Kidney (tissue), 14 donors: Measurements from ENCODE around the gene DLG2. TPM values are rescaled to one million over a fixed set of nuclear protein-coding genes. Genes with fewer than 3 reads are reported as not detected.

Source experiments
- DNase-seq, 5 donors: peaks; one replicate each; pipeline ENCODE4 v3.0.0-alpha.2; 2013 to 2020
- FAIRE-seq: peaks from 2 replicates; lab custom pipeline; 2012; peaks lifted over from hg19 to GRCh38; lab: Jason Lieb, UNC
- H3K27ac ChIP-seq, 2 donors: one replicate each; pipeline ENCODE4 v1.7.0; 2013; ENCODE audit warnings: low read depth in 2 of 2, low read length in 2 of 2, inconsistent platforms in 1 of 2
- H3K27me3 ChIP-seq: one replicate; pipeline ENCODE4 v1.7.1; 2013; ENCODE audit warnings: low read length, inconsistent platforms; ENCODE audit not compliant: control insufficient read depth, insufficient read depth
- H3K36me3 ChIP-seq, 3 donors: one replicate each; pipeline versions ENCODE4 v1.7.0 to v1.7.1; 2013; ENCODE audit warnings: low read length in 3 of 3, control low read depth in 1 of 3, inconsistent platforms in 1 of 3; ENCODE audit not compliant: insufficient read depth in 3 of 3, control insufficient read depth in 2 of 3
- H3K4me1 ChIP-seq, 3 donors: one replicate each; pipeline versions ENCODE4 v1.7.0 to v1.7.1; 2013; ENCODE audit warnings: low read length in 3 of 3, inconsistent platforms in 1 of 3, low read depth in 1 of 3; ENCODE audit not compliant: control insufficient read depth in 2 of 3, insufficient read depth in 2 of 3
- H3K4me3 ChIP-seq, 3 donors: one replicate each; pipeline versions ENCODE4 v1.7.0 to v1.8.1; 2013; ENCODE audit warnings: low read length in 3 of 3, control low read depth in 1 of 3, inconsistent platforms in 1 of 3
- H3K9ac ChIP-seq, 3 donors: one replicate each; pipeline versions ENCODE4 v1.7.0 to v1.7.1; 2013; ENCODE audit warnings: low read length in 3 of 3, control low read depth in 1 of 3, inconsistent platforms in 1 of 3
- H3K9me3 ChIP-seq, 3 donors: one replicate each; pipeline versions ENCODE4 v1.7.0 to v1.7.1; 2013; ENCODE audit warnings: low read length in 3 of 3, control low read depth in 1 of 3, inconsistent platforms in 1 of 3; ENCODE audit not compliant: control insufficient read depth in 2 of 3, insufficient read depth in 1 of 3
- intact Hi-C: fragments of 100-400 bp; cut with DNase I; formaldehyde crosslinking; loops from one replicate; pipeline ENCODE4 v1.11.1; 2022
- polyA plus RNA-seq: library from polyadenylated mRNA; stranded (reverse); fragments of 350-450 nt; fragmentation: Illumina TruSeq; extraction: RNeasy Lipid Tissue Mini Kit (QIAGEN cat#74804); gene quantifications from one replicate; pipeline ENCODE4 v1.2.3, GENCODE V29; 2014; ENCODE audit warnings: low read depth, low replicate concordance; ENCODE audit not compliant: insufficient read depth
- total RNA-seq: library from RNA; stranded (reverse); fragmentation: NEBNext Ultra II Directional; extraction: Animal tissue kit (Norgen Biotek cat#: 25700); gene quantifications from one replicate; pipeline ENCODE4 v1.2.1, GENCODE V29; 2021
- TF ChIP-seq, protein P1 (sequence below): IDR thresholded peaks from 3 replicates; pipeline ENCODE4 v1.5.1; 2012; ENCODE audit warnings: mild to moderate bottlenecking, moderate library complexity, borderline replicate concordance; ENCODE audit not compliant: insufficient read depth; ENCODE audit errors: extremely low read depth
- donor health status: control.
- donor health status: control.
- donor health status: control.
- donor health status: control.
- donor health status: control.
- donor health status: DM: yes; HTN: yes; CAD: no.
- donor health status: Normal renal cell carcinoma (clear cell type).

The DLG2 gene
- total and polyA plus RNA-seq, 2 donors from 2014 or later = 2.9 to 7.2 TPM

DNA sequence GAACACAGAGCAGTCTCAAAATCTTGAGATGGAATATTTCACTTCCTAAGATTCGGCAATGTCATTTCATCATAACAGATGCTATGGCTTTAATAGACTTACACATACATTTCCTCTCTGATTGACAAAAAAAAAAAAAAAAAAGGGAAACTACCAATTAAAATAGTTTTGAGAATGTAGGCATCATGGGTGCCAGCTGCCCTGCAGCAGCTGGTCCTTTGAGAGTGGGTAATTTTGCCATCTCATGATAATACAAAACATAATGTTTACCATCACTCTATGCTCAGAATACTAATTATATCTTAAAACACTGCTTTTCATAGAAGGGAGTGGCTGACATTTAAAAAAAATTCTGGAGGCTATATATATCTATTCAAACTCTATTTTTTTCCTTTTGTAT lies 1565.4 kb downstream of the DLG2 start:
- no peak for FAIRE-seq
- Histone ChIP-seq H3K9ac (no peak overlapping the region), H3K4me3 (no peak overlapping the region), H3K9me3 (no peaks in the 10 kb centered on the region), H3K36me3 (no peaks in the 10 kb centered on the region), H3K27me3 (no peaks in the 10 kb centered on the region), H3K4me1 (no peaks in the 10 kb centered on the region), H3K27ac (no peak overlapping the region)
- intact Hi-C loops = no loop called here
- TF ChIP-seq, protein P1, sequence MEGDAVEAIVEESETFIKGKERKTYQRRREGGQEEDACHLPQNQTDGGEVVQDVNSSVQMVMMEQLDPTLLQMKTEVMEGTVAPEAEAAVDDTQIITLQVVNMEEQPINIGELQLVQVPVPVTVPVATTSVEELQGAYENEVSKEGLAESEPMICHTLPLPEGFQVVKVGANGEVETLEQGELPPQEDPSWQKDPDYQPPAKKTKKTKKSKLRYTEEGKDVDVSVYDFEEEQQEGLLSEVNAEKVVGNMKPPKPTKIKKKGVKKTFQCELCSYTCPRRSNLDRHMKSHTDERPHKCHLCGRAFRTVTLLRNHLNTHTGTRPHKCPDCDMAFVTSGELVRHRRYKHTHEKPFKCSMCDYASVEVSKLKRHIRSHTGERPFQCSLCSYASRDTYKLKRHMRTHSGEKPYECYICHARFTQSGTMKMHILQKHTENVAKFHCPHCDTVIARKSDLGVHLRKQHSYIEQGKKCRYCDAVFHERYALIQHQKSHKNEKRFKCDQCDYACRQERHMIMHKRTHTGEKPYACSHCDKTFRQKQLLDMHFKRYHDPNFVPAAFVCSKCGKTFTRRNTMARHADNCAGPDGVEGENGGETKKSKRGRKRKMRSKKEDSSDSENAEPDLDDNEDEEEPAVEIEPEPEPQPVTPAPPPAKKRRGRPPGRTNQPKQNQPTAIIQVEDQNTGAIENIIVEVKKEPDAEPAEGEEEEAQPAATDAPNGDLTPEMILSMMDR = no peak
- no peak for DNase-seq

DNA sequence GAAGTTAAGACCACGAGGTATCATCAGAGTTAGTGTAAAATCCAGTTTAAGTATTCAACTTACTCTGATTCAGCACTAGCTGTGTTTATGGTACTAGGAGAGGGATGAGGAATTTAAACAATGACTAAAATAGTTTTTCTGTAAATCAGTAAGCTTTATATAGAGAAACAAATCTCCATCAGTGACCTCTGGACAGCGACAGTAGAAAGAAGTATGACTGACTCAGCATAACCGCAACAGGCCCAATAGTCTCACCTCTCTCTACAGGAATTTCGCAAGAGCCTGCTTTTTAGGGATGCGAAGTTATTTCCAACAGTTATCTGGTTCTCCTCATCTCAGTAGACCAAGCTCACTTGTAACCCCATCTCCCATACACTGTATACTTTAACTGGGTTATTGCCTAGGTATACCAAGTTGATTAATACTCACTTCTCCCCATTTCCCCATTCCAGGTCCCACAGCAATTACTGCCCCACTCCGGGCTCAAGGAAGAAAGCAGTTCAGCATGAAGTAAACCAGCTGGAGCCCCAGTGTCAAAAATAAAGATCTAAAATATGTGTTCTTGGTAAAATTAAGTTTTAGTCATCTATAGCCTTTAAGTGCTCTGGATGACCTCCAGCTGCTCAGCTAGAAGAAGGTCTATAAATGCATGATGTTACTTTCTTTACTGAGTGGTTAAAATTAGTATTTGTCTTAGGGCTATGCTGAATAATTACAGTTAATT lies 1570.3 kb downstream of the DLG2 start:
- no peak overlapping the region for H3K9ac ChIP-seq
- intact Hi-C loops = no loop called here
- peak in 2 of 5 donors; percentile 13 to 45 for DNase-seq
- H3K27me3 ChIP-seq = no peaks in the 10 kb centered on the region
- H3K36me3 ChIP-seq = no peaks in the 10 kb centered on the region
- no peak overlapping the region for H3K4me3 ChIP-seq
- TF ChIP-seq, protein P1 = no peak
- no peak for FAIRE-seq
- H3K27ac ChIP-seq = no peak overlapping the region
- H3K4me1 ChIP-seq = no peaks in the 10 kb centered on the region
- no peaks in the 10 kb centered on the region for H3K9me3 ChIP-seq

DNA sequence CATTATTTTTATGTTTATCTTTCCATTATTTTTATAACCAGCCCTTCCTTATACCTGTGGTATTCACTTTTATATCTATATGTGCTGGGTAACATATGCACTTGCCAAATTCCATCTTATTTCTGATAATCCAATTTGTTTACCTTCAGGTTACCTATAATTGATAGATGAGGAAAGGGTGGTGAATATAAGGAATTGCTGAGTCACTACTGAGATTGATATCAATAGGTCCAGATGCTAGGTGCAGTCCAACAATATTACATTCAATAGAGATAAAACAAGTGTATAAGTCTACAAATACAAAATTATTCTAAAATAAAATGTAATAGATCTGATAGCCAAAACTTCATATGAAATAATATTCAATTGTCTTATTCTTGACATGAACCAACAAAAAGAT lies 1582.0 kb downstream of the DLG2 start:
- Histone ChIP-seq H3K27me3 (no peaks in the 10 kb centered on the region), H3K4me1 (no peaks in the 10 kb centered on the region), H3K9me3 (peaks cover 0 to 5% (median 0%) of the 10 kb centered on the region in 3 donors), H3K27ac (no peak overlapping the region), H3K9ac (no peak overlapping the region), H3K4me3 (no peak overlapping the region), H3K36me3 (no peaks in the 10 kb centered on the region)
- no peak for DNase-seq
- intact Hi-C loops = no loop called here
- TF ChIP-seq, protein P1 = no peak
- FAIRE-seq = no peak

DNA sequence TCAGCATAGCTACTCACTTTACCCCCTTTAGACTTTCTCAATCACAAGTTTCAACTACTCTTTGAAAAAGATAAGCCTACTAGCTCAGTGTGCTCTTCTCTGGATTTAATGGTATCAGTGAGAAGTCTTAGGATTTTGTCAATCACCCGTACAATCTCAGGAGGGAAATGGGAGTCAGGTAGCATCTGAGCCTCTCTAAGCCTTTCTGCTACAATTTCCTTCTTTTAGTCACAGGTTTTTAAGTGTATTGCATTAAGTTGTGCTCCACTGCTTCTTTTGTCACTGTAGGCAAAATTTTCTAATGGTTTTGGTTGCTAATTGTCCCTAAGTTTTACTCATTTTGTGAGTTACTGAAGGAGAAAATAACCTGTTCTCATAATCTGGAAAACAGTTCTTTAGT lies 1582.4 kb downstream of the DLG2 start:
- intact Hi-C loops = no loop called here
- Histone ChIP-seq H3K4me3 (no peak overlapping the region), H3K4me1 (no peaks in the 10 kb centered on the region), H3K27me3 (no peaks in the 10 kb centered on the region), H3K9ac (no peak overlapping the region), H3K9me3 (peaks cover 0 to under 1% (median 0%) of the 10 kb centered on the region in 3 donors), H3K36me3 (no peaks in the 10 kb centered on the region), H3K27ac (no peak overlapping the region)
- TF ChIP-seq, protein P1 = no peak
- no peak for DNase-seq
- FAIRE-seq = no peak
